Right lobe of liver (tissue), 4 donors: ENCODE results near the gene TGFBR1.

Experiments
- POLR2A ChIP-seq: fragments of 450-650 bp; IDR thresholded peaks from one replicate; pipeline ENCODE4 v1.6.1; 2017; ENCODE audit warnings: antibody characterized with exemption, mild to moderate bottlenecking
- TF ChIP-seq, protein P1 (sequence below), 4 donors: fragments of 200-600 bp in 3 of 4; fragments of 450-650 bp in 1 of 4; IDR thresholded peaks; one replicate each; pipeline versions ENCODE4 v1.5.1 to v1.8.0; 2016 to 2022; ENCODE audit warnings: antibody characterized with exemption in 4 of 4, mild to moderate bottlenecking in 2 of 4
- donor health status: DM: no; HTN: no; CAD: no.
- donor health status: DM: no; HTN: no; CAD: no.
- donor health status: DM: no; HTN: yes; CAD: no.

DNA sequence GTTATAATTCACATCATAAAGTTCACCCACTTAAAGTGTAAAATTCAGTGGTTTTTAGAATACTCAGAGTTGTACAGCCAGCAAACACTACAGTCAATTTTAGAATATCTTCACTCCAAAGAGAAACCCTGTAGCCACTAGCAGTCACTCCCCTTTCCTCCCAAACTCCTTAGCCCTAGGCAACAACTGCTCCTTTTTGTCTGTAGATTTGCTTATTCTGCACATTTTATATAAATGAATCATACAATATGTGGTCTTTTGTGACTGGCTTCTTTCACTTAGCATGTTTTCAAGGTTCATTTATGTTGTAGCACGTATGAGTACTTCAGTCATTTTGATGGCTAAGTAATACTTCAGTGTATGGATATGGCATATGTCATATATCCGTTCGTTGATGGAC lies 38.7 kb downstream of the TGFBR1 start:
- no peak for TF ChIP-seq POLR2A
- TF ChIP-seq, protein P1, sequence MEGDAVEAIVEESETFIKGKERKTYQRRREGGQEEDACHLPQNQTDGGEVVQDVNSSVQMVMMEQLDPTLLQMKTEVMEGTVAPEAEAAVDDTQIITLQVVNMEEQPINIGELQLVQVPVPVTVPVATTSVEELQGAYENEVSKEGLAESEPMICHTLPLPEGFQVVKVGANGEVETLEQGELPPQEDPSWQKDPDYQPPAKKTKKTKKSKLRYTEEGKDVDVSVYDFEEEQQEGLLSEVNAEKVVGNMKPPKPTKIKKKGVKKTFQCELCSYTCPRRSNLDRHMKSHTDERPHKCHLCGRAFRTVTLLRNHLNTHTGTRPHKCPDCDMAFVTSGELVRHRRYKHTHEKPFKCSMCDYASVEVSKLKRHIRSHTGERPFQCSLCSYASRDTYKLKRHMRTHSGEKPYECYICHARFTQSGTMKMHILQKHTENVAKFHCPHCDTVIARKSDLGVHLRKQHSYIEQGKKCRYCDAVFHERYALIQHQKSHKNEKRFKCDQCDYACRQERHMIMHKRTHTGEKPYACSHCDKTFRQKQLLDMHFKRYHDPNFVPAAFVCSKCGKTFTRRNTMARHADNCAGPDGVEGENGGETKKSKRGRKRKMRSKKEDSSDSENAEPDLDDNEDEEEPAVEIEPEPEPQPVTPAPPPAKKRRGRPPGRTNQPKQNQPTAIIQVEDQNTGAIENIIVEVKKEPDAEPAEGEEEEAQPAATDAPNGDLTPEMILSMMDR (IDR thresholded peaks at IDR 0.05), result no peak
